ENCODE measurements around the gene ERAP2. TPM values are rescaled to one million over a fixed set of nuclear protein-coding genes. Genes with fewer than 3 reads are reported as not detected.
"Not testable (repeated sequence)": the region's sequence is repeated elsewhere in the genome, so short reads cannot be mapped to it uniquely, and the experiment has no call there.

The ERAP2 gene
- total RNA-seq, 4 donors from 2014 or later, result 7.1 to 39.1 (median 33.1) TPM

- Histone ChIP-seq H3K27ac (no peak overlapping the region), H3K27me3 (no peaks in the 10 kb centered on the region), H3K4me1 (peaks cover 0 to 22% (median 5%) of the 10 kb centered on the region in 4 donors), H3K36me3 (no peaks in the 10 kb centered on the region), H3K4me3 (no peak overlapping the region), H3K9me3 (no peaks in the 10 kb centered on the region)
- TF ChIP-seq POLR2AphosphoS5 (IDR thresholded peaks at IDR 0.05) (no peak), CTCF (IDR thresholded peaks at IDR 0.05) (no peak), POLR2A (IDR thresholded peaks at IDR 0.05) (no peak)
- WGBS, 2 donors (ENCODE audit: low coverage in 1 of 2), result 98 to 100% methylated on average over 1 of the region's 1 CpG
- intact Hi-C loops (cut with DNase I; ENCODE audit: low total_unique reads) (no loop called here), in situ Hi-C loops (cut with MboI; ENCODE audit: low pct_ligation_motif_present in 1 of 4, low pct_unique_long_range_greater_than_20kb in 1 of 4, low sequenced_read_pairs in 3 of 4) (no loop called here)
- DNase-seq, result no peak
Measured at GRCh38 chr5:96836817-96837216, 39.5 kb upstream of the ERAP2 start.

- in situ Hi-C loops (cut with MboI; ENCODE audit: low pct_ligation_motif_present in 1 of 4, low pct_unique_long_range_greater_than_20kb in 1 of 4, low sequenced_read_pairs in 3 of 4), result no loop called here
- DNase-seq, result no peak
- no peaks in the 10 kb centered on the region for H3K9me3 ChIP-seq
- no peak overlapping the region for H3K4me3 ChIP-seq
- TF ChIP-seq POLR2AphosphoS5 (IDR thresholded peaks at IDR 0.05) (no peak), EP300 (IDR thresholded peaks at IDR 0.05; ENCODE audit: low read depth) (no peak), POLR2A (IDR thresholded peaks at IDR 0.05) (no peak), CTCF (IDR thresholded peaks at IDR 0.05) (no peak)
- no peaks in the 10 kb centered on the region for H3K27me3 ChIP-seq
- no peak overlapping the region for H3K27ac ChIP-seq
- H3K4me1 ChIP-seq, result peaks cover 0 to 22% (median 5%) of the 10 kb centered on the region in 4 donors
- intact Hi-C loops (cut with DNase I; ENCODE audit: low total_unique reads), result no loop called here
- H3K36me3 ChIP-seq, result no peaks in the 10 kb centered on the region
- WGBS, 2 donors (ENCODE audit: low coverage in 1 of 2), result 79 to 80% methylated on average over 2 to 14 of the region's 14 CpGs
Measured at GRCh38 chr5:96837303-96837702, 39.0 kb upstream of the ERAP2 start.

- 67% methylated on average over 2 of the region's 2 CpGs; no CpG with 5 or more reads in 1 of the 2 donors for WGBS, 2 donors (ENCODE audit: low coverage in 1 of 2)
- peak; percentile 21 for DNase-seq
- no peak overlapping the region for H3K4me3 ChIP-seq
- H3K27ac ChIP-seq, result peak overlapping the region; percentile 37 to 63 (median 50)
- H3K9me3 ChIP-seq, result no peaks in the 10 kb centered on the region
- TF ChIP-seq POLR2A (IDR thresholded peaks at IDR 0.05) (no peak), POLR2AphosphoS5 (IDR thresholded peaks at IDR 0.05) (no peak), CTCF (IDR thresholded peaks at IDR 0.05) (no peak)
- no peaks in the 10 kb centered on the region for H3K36me3 ChIP-seq
- H3K27me3 ChIP-seq, result no peaks in the 10 kb centered on the region
- peaks cover 0 to 22% (median 5%) of the 10 kb centered on the region in 4 donors for H3K4me1 ChIP-seq
- in situ Hi-C loops (cut with MboI; ENCODE audit: low pct_ligation_motif_present in 1 of 4, low pct_unique_long_range_greater_than_20kb in 1 of 4, low sequenced_read_pairs in 3 of 4), result no loop called here
- intact Hi-C loops (cut with DNase I; ENCODE audit: low total_unique reads), result no loop called here
Measured at GRCh38 chr5:96838201-96839070, 37.9 kb upstream of the ERAP2 start.

GRCh38 chr5:96839071-96839592, 37.2 kb upstream of the ERAP2 start:
- in situ Hi-C loops (cut with MboI; ENCODE audit: low pct_ligation_motif_present in 1 of 4, low pct_unique_long_range_greater_than_20kb in 1 of 4, low sequenced_read_pairs in 3 of 4) (no loop called here), intact Hi-C loops (cut with DNase I; ENCODE audit: low total_unique reads) (no loop called here)
- WGBS, 2 donors (ENCODE audit: low coverage in 1 of 2), result 100% methylated on average over 2 of the region's 2 CpGs
- no peak overlapping the region for H3K4me3 ChIP-seq
- peaks cover 0 to 22% (median 5%) of the 10 kb centered on the region in 4 donors for H3K4me1 ChIP-seq
- H3K27ac ChIP-seq, result peak overlapping the region; percentile 37 to 63 (median 50)
- no peak for DNase-seq
- H3K27me3 ChIP-seq, result no peaks in the 10 kb centered on the region
- H3K36me3 ChIP-seq, result no peaks in the 10 kb centered on the region
- no peak for TF ChIP-seq POLR2AphosphoS5 (IDR thresholded peaks at IDR 0.05)
- TF ChIP-seq POLR2A (IDR thresholded peaks at IDR 0.05), result no peak
- no peak for TF ChIP-seq EP300 (IDR thresholded peaks at IDR 0.05; ENCODE audit: low read depth)
- TF ChIP-seq CTCF (IDR thresholded peaks at IDR 0.05), result no peak
- H3K9me3 ChIP-seq, result no peaks in the 10 kb centered on the region

GRCh38 chr5:96841931-96842330, 34.4 kb upstream of the ERAP2 start:
- intact Hi-C loops (cut with DNase I; ENCODE audit: low total_unique reads); H3K4me3 ChIP-seq; H3K27me3 ChIP-seq; in situ Hi-C loops (cut with MboI; ENCODE audit: low pct_ligation_motif_present in 1 of 4, low pct_unique_long_range_greater_than_20kb in 1 of 4, low sequenced_read_pairs in 3 of 4); H3K27ac ChIP-seq; DNase-seq; H3K36me3 ChIP-seq; H3K9me3 ChIP-seq: not testable (repeated sequence)
- peaks cover 0 to 22% (median 5%) of the 10 kb centered on the region in 4 donors for H3K4me1 ChIP-seq
- 76 to 77% methylated on average over 5 to 6 of the region's 6 CpGs for WGBS, 2 donors (ENCODE audit: low coverage in 1 of 2)

Data from transverse colon (tissue), 4 donors.